GM21390 (cell line): ENCODE data around the gene FAM236D.
"Not testable (repeated sequence)": the region's sequence is repeated elsewhere in the genome, so short reads cannot be mapped to it uniquely, and the experiment has no call there.

Experiments
- ATAC-seq: cut with Tn5 transposase; IDR thresholded peaks from one replicate; pipeline ENCODE4 v1.9.1; 2021; ENCODE audit not compliant: unreplicated experiment

The FAM236D gene

GRCh38 chrX:72808110-72808509, at the start of gene FAM236D:
Gene FAM236D, minus strand, starts transcription at chrX:72808210. Its CDS starts 100 bp downstream, at chrX:72808110.
- not testable (repeated sequence) for ATAC-seq

DNA sequence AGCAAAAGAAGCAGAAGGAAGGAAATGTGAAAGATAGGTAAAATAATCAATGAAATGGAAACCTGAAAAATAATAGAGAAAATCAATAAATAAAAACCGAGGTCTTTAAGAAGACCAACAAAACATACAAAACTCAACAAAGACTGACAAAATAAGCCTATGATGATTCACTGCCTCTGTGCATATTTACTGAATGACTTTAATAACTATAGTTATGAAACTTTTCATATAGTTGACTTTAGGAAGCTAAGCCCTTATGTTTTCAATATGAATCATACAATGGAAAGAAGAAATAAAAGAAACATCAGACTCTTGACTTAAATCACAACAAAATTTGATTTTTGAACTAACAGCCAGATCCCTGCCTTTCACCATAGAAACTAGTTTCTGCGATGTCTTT, 29.5 kb upstream of the FAM236D start:
- ATAC-seq = not testable (repeated sequence)

- ATAC-seq = not testable (repeated sequence)
Observed at GRCh38 chrX:72830701-72831100, 22.7 kb upstream of the FAM236D start.

DNA sequence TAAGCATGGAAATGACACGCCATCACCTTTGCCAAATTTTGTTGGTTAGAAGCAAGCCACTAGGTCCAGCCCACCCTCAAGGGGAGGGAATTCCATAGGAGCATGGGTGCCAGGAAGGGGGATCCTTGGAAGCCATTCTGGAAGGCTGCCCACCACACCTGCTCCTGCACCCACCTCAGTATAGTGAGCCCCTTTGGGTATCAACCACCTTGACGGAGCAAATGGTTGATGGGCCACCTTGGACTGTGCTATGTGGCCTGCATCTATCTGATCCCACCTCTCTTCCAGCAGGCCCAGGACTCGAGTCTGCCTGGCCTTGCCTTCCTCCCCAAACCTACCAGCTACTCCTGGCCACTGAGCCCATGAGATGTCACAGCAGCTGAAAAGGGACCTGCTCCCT, 17.6 kb downstream of the FAM236D start:
- not testable (repeated sequence) for ATAC-seq

DNA sequence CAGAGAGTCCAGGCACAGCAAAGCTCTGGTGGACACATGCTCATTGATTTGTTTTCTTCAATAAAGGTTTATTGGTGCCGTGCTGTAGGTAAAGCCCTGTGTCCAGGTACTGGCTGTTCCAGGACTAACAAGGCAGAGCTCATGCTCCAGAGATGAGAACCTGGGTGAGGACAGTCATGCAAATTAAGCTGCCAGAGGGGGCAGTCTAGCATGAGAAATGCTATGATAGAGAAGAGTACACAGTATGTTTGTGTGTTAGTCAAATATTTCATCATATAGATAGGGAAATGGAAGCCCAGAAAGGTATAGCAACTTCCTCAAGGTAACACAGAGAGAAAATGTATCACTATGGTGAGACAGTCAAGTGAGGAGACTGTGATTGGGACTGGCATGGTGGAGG, 19.9 kb downstream of the FAM236D start:
- not testable (repeated sequence) for ATAC-seq

GRCh38 chrX:72783964-72784363, 24.0 kb downstream of the FAM236D start:
- ATAC-seq = not testable (repeated sequence)

DNA sequence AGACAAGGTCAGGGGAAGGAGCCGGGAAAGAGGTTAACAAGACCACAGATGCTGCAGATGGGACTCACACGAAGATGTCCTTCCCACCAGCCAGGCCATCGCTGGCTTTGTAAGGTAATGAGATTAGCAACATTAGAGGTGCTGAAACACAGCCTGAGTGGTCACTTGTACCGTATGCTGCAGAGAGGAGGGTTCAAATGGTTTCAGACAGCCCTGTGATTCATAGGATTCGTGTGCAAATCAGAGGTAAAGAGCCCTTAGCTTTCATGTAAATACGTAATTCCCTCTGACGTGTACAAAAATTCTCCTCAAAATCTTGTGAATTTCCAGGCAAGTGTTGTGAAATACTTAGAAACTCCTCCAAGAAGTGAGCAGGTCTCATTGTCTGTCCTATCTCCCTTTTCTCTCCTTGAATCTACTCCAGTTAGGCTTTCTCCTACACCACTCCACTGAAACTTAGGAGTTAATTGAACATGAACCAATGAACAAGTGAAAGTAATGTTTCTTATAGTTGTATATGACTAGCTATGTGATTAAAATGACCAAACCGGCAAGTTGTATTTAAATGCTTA, 24.6 kb downstream of the FAM236D start:
- not testable (repeated sequence) for ATAC-seq

DNA sequence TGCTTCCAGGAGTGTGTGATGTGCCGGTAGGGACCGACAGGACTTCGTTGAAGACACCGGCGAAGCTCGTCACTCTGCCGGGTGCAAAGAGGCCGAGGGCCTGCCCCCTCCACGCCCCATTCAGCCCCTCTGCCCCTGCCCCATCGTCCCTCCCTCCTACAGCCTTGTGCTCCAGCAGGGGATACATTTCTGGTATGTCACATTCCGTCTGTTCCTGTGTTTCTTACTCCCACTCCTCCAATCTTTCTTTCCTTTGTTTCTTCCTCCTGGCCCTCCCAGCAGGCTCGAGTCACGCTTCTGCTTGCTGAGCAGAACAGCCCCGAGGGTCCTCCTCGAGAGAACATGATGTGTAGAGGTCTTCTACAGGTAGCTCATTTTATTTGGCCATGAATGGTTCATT, 25.4 kb downstream of the FAM236D start, which contains the start of gene FAM236B:
Gene FAM236B, minus strand, starts transcription at position 101 of the 400 bp plus-strand sequence. Its CDS starts 100 bp downstream, at position 1.
- not testable (repeated sequence) for ATAC-seq

GRCh38 chrX:72778146-72778545, 29.9 kb downstream of the FAM236D start:
- ATAC-seq = not testable (repeated sequence)

GRCh38 chrX:72777467-72777790, 30.6 kb downstream of the FAM236D start:
- peak; percentile 68 for ATAC-seq

DNA sequence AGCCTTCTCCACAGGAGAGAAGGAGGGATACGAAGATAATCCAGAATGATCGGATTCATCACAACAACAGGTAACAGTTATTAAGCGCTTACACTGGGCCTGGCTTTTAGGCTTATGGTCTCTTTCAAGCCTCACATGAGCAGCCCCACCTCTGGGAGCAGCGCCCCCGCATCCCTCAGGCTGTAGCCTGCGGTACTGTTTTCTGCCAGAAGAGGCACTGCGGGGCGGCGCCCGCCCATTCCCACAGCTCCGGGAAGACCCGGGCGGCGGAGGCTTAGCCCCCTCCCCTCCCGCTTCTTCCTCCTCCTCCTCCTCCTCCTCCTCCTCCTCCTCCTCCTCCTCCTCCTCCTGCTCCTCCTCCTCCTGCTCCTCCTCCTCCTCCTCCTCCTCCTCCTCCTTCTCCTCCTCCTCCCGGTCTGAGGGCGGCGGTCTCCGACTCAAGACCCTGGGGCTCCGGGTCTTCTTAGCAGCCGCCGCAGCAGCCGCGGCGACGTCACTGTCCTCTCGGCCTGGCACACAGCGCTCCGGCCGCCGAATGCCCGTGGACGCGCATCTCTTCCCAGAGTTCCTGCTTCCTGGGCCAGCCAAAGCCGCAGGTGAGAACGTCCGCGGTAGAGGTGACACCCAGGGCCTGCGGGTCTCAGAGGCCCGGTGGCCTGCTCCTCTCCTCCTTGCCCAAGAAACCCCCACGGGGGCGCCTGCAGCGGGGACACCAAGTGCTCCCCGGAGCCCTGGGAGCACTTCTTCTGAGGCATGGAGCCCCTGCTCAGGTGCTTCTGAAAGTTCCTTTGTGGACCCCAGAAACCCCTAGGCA, 31.1 kb downstream of the FAM236D start, which contains the start of gene DMRTC1B:
Gene DMRTC1B, plus strand, starts transcription at position 238 of the 814 bp plus-strand sequence. CDS start 68,246 bp downstream, outside the sequence.
- peak; percentile 91 for ATAC-seq

GRCh38 chrX:72760454-72760853, 47.6 kb downstream of the FAM236D start:
- not testable (repeated sequence) for ATAC-seq
